ENCODE results near the gene C19orf18.

DNA sequence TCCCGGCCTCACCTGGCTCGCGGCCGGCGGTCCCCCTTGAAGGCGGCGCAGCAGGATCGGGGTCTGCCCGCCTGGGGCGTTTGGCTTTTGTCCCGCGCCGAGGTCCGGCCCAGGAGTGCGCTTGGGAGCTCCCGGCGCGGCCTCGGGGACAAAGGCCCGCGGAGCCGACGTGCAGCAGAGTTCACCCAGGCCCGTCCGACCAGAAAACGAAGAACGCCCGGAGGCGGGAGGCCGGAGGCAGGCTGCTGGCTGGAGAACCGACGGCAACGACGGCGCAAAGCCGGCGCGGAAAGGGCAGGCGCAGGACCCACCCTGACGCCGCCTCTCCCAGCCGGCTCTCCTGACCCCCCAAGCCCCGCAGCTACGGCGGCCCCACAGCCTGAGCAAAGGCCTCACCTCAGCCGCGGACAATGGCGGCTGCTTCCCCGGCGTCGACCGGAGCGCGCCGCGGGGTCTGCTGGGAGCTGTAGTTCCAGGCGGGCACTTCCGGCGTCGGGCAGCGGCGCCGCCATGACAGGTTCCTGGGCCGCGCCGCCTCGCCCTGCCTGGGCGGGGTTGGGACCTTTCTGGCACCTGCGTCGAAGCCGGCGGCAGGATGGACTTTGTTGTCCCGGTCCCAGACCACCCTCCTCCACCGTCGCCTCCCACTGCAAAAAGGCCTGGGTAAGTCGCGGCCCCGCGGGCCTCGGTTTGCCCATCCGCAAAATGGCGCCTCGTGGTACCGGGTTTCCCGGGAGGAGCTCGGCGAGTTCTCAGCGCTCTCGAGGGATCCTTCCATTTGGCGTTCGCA is 28.2 kb upstream of the C19orf18 start, which contains the start of gene ZNF606:
- TF ChIP-seq USF2 (CRISPR knock-in tag; IDR thresholded peaks at IDR 0.05), result 0 out of 2 replicates have a peak, but pooled peaks have one; percentile 8
- no peak for TF ChIP-seq JUN (CRISPR knock-in tag; IDR thresholded peaks at IDR 0.05)

Measured in WTC11 (cell line).